Small intestine (tissue), 16 donors: ENCODE results near the gene ANKRD33B. TPM values are rescaled to one million over a fixed set of nuclear protein-coding genes. Genes with fewer than 3 reads are reported as not detected.
A peak's percentile ranks its signal among the peaks of the same experiment; 100 is the strongest.
"Not testable (repeated sequence)": the region's sequence is repeated elsewhere in the genome, so short reads cannot be mapped to it uniquely, and the experiment has no call there.

ENCODE experiments used
- DNase-seq, 2 donors: peaks; one replicate each; pipeline versions ENCODE4 v3.0.0 to v3.0.0-alpha.2; 2013
- FAIRE-seq: peaks from 2 replicates; lab custom pipeline; 2012; peaks lifted over from hg19 to GRCh38; lab: Jason Lieb, UNC
- H3K27ac ChIP-seq, 3 donors: one replicate each; pipeline ENCODE4 v1.5.1; 2013; ENCODE audit warnings: low read length in 2 of 3, mild to moderate bottlenecking in 2 of 3, control low read depth in 1 of 3, inconsistent platforms in 1 of 3, low read depth in 1 of 3, moderate library complexity in 1 of 3
- H3K27me3 ChIP-seq, 3 donors: one replicate each; pipeline ENCODE4 v1.6.1; 2013; ENCODE audit warnings: low read length in 3 of 3, inconsistent platforms in 1 of 3; ENCODE audit not compliant: control insufficient read depth in 3 of 3, insufficient read depth in 3 of 3
- H3K36me3 ChIP-seq, 3 donors: one replicate each; pipeline ENCODE4 v1.6.1; 2013; ENCODE audit warnings: low read length in 3 of 3, inconsistent platforms in 1 of 3, low read depth in 1 of 3, mild to moderate bottlenecking in 1 of 3, moderate library complexity in 1 of 3; ENCODE audit not compliant: control insufficient read depth in 3 of 3, insufficient read depth in 2 of 3
- H3K4me1 ChIP-seq, 3 donors: one replicate each; pipeline ENCODE4 v1.6.1; 2013; ENCODE audit warnings: low read length in 2 of 3, inconsistent platforms in 1 of 3, low read depth in 1 of 3, mild to moderate bottlenecking in 1 of 3, moderate library complexity in 1 of 3; ENCODE audit not compliant: control insufficient read depth in 3 of 3, insufficient read depth in 2 of 3
- H3K4me3 ChIP-seq, 3 donors: one replicate each; pipeline ENCODE4 v1.5.1; 2013; ENCODE audit warnings: low read length in 3 of 3, control low read depth in 1 of 3, inconsistent platforms in 1 of 3, low read depth in 1 of 3, mild to moderate bottlenecking in 1 of 3, moderate library complexity in 1 of 3
- H3K9me3 ChIP-seq, 2 donors: one replicate each; pipeline ENCODE4 v1.6.1; 2013; ENCODE audit warnings: low read depth in 1 of 2, low read length in 1 of 2; ENCODE audit not compliant: control insufficient read depth in 2 of 2, insufficient read depth in 1 of 2
- WGBS, 3 donors: extraction: QIAGEN DNeasy Blood & Tissue Kit; methylation state at CpG; one replicate each; pipeline ENCODE4 v1.1.7; 2013; 5-methylcytosine and 5-hydroxymethylcytosine counted together
- long read RNA-seq, 10 donors: transcript quantifications; one replicate each; lab custom pipeline, GENCODE V29; 2026
- polyA plus RNA-seq, 4 donors: library from polyadenylated mRNA; stranded (reverse) in 3 of 4; unstranded in 1 of 4; fragments of 200-250 nt in 3 of 4; fragments of 120-200 nt in 1 of 4; gene quantifications; one replicate each; pipeline versions ENCODE4 v1.2.1 to v1.2.3, GENCODE V29; 2013
- donor health status: healthy with polysubstance abuse.
- donor health status: control.
- donor health status: control.
- donor health status: Bipolar disorder and iron deficiency.
- donor health status: healthy.

Gene ANKRD33B
- polyA plus RNA-seq, result 1 to 10 TPM in 1 of 4 donors, under 1 TPM in 2, not detected in 1; 0.25 to 1.0 (median 0.27) TPM
- long read RNA-seq, donor 1, result 0 reads
- long read RNA-seq, donor 2, result 0 reads
- long read RNA-seq, donor 3, result 0 reads
- long read RNA-seq, donor 4, result 0 reads
- long read RNA-seq, donor 5, result 0 reads
- long read RNA-seq, donor 6, result 0 reads
- long read RNA-seq, donor 7, full-length matches to known transcripts, result 1 of 1 reads
- long read RNA-seq, donor 7, partial matches to known transcripts, result 0 of 1 reads
- long read RNA-seq, donor 7, other reads (novel, unspliced or antisense), result 0 of 1 reads
- long read RNA-seq, donor 8, result 0 reads
- long read RNA-seq, donor 9, result 0 reads
- long read RNA-seq, donor 10, result 0 reads

DNA sequence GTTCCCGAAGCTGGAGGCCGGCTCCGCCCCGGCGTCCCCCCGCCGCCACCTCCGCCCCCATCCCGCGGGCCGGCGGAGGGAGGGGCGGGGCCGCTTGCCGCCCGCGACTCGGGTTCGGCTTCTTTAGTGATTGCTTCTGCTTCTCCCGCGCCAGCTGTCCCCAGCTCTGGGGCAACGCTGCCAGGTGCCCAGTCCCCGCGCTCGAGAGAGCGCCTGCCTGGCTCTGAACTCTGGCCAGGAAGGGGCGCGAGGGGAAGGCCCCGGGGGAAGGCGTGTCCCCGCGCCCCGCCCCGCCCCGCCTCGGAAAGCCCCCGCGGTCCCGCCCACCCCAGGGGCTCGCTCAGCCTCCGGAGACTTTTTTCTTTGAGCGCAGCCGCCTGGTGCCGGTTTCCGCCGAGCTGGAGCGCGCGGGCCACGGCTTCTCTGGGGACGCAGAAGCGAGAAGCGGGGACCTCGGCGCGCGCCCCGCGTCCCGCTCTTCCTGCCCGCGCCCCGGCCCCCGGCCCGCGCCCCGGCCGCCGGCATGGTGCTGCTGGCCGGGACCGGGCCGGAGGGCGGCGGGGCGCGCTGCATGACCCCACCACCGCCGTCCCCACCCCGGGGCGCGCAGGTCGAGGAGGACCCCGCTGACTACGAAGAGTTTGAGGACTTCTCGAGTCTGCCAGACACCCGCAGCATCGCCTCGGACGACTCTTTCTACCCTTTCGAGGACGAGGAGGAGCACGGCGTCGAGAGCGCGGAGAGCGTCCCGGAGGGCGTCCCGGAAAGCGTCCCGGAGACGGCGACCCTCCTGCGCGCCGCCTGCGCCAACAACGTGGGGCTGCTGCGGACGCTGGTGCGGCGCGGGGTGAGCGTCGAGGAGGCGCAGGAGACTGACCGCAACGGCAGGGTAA is at the start of gene ANKRD33B:
ANKRD33B (plus strand) TSS at position 126 of the 893 bp plus-strand sequence; CDS start at position 524, 398 bp downstream.
- Histone ChIP-seq H3K4me1 (peaks cover 0 to 8% (median 3%) of the 10 kb centered on the region in 3 donors), H3K27me3 (peaks cover 11 to 69% (median 12%) of the 10 kb centered on the region in 3 donors), H3K4me3 (peak within 1 kb of the TSS; percentile 27 to 56 (median 52)), H3K36me3 (no peaks in the 10 kb centered on the region), H3K9me3 (no peaks in the 10 kb centered on the region), H3K27ac (peak within 1 kb of the TSS in 1 of 3 donors; percentile 45)
- DNase-seq (peak; percentile 6 to 51), FAIRE-seq (no peak)
- 1 to 4% (median 2%) methylated on average over 75 to 119 of the region's 119 CpGs for WGBS, 3 donors

DNA sequence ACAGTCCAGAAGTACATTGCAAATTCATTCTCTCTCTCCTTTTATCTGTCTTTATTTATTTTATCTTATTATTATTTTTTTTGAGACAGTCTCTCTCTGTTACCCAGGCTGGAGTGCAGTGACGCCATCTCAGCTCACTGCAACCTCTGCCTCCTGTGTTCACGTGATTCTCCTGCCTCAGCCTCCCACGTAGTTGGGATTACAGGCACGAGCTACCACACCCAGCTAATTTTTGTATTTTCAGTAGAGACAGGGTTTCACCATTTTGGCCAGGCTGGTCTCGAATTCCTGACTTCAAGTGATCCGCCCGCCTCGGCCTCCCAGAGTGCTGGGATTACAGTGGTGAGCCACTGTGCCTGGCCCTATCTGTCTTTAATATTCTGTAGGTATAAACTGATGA is 49.3 kb upstream of the ANKRD33B start:
- not testable (repeated sequence) for H3K4me1 ChIP-seq, H3K36me3 ChIP-seq, FAIRE-seq, H3K4me3 ChIP-seq, DNase-seq, H3K27ac ChIP-seq, H3K9me3 ChIP-seq, H3K27me3 ChIP-seq
- 80 to 87% (median 83%) methylated on average over 8 of the region's 8 CpGs for WGBS, 3 donors

DNA sequence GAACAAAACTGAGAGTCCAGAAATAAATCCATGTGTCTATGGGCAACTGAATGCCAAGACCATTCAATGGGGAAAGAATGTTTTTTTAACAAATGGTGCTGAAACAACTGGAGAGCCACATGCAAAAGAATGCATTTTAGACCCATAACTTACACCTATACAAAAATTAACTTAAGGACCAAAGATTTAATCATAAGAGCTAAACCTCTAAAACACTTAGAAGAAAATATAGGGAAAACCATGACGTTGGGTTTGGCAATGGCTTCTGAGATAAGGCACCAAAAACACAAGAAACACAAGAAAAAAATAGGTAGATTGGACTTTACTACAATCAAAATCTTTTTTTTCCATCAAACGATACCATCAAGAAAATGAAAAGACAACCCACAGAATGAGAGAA is 48.4 kb upstream of the ANKRD33B start:
- Histone ChIP-seq H3K4me3 (no peak overlapping the region), H3K27ac (no peak overlapping the region), H3K9me3 (no peaks in the 10 kb centered on the region), H3K27me3 (no peaks in the 10 kb centered on the region), H3K36me3 (no peaks in the 10 kb centered on the region), H3K4me1 (no peaks in the 10 kb centered on the region)
- no peak for DNase-seq
- FAIRE-seq, result no peak
- 62 to 86% (median 71%) methylated on average over 2 of the region's 2 CpGs for WGBS, 3 donors

DNA sequence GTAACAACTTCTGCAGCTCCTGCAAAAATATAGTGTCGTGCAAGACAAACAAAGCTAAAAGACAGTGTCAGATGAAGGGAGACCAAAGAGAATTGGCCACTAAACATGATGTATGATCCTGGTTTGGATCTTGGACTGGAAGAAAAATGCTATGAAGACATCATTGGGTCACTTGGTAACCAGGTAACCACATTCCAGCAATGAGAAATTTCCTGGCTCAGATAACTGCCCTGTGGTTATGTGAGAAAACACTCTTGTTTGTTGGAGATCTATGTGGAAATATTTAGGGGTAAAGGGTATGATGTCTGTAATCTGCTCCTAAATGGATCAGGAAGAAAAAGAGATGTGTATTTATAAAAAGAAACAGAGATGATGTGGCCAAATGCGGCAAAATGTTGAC is 45.5 kb upstream of the ANKRD33B start:
- Histone ChIP-seq H3K4me3 (no peak overlapping the region), H3K27me3 (no peaks in the 10 kb centered on the region), H3K4me1 (no peaks in the 10 kb centered on the region), H3K27ac (no peak overlapping the region), H3K36me3 (no peaks in the 10 kb centered on the region), H3K9me3 (peaks cover 0 to 7% of the 10 kb centered on the region in 2 donors)
- FAIRE-seq, result no peak
- DNase-seq, result no peak
- WGBS, 3 donors, result 85 to 93% (median 87%) methylated on average over 2 of the region's 2 CpGs

DNA sequence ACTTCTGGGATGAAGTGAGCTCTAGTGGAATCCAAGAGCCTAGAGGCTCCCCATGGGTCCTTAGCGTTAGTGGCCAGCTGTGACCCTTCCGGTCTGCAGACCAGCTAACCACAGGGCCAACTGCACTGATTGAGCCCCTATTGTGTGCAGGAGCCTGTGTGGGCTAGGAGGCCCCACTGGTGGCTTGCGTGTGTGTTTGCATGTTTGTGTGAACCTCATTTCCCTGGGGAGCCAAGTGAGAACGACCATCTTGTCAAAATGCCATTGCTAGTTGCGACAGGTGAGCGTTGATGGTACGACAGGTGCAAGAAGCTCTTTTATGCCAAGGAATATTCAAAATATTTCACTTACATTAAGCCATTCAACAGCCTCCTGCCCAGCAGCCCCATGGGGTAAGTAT is 44.1 kb upstream of the ANKRD33B start:
- no peaks in the 10 kb centered on the region for H3K36me3 ChIP-seq
- H3K4me3 ChIP-seq, result no peak overlapping the region
- FAIRE-seq, result no peak
- 77 to 83% (median 80%) methylated on average over 7 of the region's 7 CpGs for WGBS, 3 donors
- no peak overlapping the region for H3K27ac ChIP-seq
- no peaks in the 10 kb centered on the region for H3K4me1 ChIP-seq
- DNase-seq, result no peak
- peaks cover 0 to 10% of the 10 kb centered on the region in 2 donors for H3K9me3 ChIP-seq
- no peaks in the 10 kb centered on the region for H3K27me3 ChIP-seq

DNA sequence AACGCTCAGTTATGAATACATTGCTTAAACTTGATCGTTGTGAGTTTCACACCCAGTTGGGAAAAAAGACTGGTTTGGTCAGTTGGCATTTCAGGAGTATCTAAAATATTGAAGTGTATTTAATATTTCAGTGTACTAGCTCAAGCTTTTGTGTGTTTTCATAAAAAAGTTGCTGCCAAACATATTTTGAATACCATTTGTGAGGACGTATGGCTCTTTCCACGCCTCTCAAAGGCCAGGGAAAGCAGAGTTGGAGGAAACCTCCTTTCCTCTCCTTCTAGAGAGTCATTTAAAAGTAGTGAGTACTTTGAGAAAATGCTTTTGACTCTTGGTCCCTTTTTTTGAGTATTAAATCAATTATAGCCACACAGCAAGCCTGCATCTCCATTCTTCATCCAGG is 43.2 kb upstream of the ANKRD33B start:
- H3K36me3 ChIP-seq, result no peaks in the 10 kb centered on the region
- 68 to 80% (median 78%) methylated on average over 4 of the region's 4 CpGs for WGBS, 3 donors
- H3K9me3 ChIP-seq, result peaks cover 0 to 10% of the 10 kb centered on the region in 2 donors
- no peak overlapping the region for H3K27ac ChIP-seq
- H3K27me3 ChIP-seq, result no peaks in the 10 kb centered on the region
- DNase-seq (no peak), FAIRE-seq (no peak)
- H3K4me1 ChIP-seq, result no peaks in the 10 kb centered on the region
- H3K4me3 ChIP-seq, result no peak overlapping the region

DNA sequence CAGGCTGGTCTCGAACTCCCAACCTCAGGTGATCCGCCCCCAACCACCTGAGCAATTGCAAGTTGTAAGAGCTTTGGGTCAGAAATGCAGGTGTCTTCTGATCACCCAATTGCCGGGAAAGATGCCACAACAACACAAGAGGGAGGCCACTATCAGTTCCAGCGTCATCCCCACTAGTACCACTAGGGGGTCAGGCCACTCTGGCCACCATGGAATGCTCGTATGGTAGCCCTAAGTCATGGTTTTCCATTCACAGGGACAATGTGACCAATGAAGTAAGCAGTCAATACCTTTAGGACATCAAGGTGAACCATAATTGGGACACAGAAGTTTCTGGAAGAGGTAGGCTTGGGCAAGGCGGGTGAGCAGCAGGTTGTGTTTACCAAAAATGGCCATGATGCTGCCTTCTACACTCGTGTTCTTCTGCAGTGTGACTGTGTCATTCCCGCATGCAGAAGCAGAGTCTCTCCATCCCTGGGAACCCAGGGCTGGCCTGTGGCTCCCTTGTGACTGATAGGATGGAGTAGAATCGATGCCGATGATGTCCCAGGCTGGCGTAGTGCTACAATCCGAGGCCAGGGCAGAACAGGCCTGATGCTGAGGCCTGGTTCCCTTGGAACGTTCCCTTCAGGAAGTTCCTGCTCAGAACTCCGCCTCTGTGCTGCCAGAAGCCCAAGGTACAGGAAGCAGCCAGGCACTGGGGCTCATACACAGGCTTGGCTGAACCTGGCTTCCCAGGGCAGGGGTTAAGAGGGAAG is 42.2 kb upstream of the ANKRD33B start:
- DNase-seq, result no peak
- 87 to 89% (median 89%) methylated on average over 14 of the region's 14 CpGs for WGBS, 3 donors
- H3K4me1 ChIP-seq, result no peaks in the 10 kb centered on the region
- no peaks in the 10 kb centered on the region for H3K27me3 ChIP-seq
- no peak overlapping the region for H3K27ac ChIP-seq
- no peaks in the 10 kb centered on the region for H3K36me3 ChIP-seq
- peaks cover 0 to 10% of the 10 kb centered on the region in 2 donors for H3K9me3 ChIP-seq
- no peak for FAIRE-seq
- no peak overlapping the region for H3K4me3 ChIP-seq

DNA sequence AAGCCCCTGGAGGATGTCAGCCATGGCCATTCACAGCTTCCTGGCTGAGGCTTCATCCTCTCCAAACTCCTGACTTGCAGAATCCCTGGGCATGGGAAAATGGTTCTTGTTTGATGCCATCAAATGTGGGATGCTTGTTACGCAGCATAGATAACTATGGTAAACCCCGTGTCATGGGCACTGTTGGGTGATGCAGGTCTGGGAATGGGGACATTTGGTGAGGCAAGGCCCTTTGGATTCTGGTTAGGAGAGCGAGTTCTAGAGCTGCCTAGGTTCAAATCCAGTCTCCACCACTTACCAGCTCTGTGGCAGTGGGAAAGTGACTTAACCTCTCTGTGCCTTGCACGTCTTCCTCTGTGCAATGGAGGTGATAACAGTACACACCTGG is 41.7 kb upstream of the ANKRD33B start:
- Histone ChIP-seq H3K27ac (no peak overlapping the region), H3K9me3 (peaks cover 0 to 10% of the 10 kb centered on the region in 2 donors), H3K4me1 (no peaks in the 10 kb centered on the region), H3K27me3 (no peaks in the 10 kb centered on the region), H3K4me3 (no peak overlapping the region), H3K36me3 (no peaks in the 10 kb centered on the region)
- FAIRE-seq (no peak), DNase-seq (no peak)
- WGBS, 3 donors, result 87 to 93% (median 89%) methylated on average over 4 of the region's 4 CpGs
